ENCODE results near the gene ALDH7A1.
"Not testable (repeated sequence)": the region's sequence is repeated elsewhere in the genome, so short reads cannot be mapped to it uniquely, and the experiment has no call there.

Gene ALDH7A1

DNA sequence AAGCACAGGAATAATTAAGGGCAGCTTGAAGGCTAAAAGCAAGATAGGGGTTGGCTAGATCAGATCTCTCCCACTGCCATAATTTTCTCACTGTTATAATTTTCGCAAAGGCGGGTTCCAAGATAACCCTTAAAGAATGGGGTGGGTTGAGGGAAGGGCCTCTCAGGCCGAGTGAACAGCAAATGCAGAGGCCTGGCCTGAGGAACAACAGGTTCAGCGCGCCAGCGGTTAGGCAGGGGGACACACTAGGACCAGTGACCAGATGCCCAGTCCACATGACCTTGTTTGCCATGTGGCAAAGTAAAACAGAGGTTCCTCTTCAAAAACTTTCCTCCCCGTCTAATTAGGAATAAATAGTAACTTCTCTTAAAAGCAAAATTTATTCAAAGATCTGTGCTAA, 4.5 kb upstream of the ALDH7A1 start:
- FAIRE-seq = no peak
- no peak for DNase-seq (ENCODE audit: extremely low spot score, insufficient read length, low read depth)

DNA sequence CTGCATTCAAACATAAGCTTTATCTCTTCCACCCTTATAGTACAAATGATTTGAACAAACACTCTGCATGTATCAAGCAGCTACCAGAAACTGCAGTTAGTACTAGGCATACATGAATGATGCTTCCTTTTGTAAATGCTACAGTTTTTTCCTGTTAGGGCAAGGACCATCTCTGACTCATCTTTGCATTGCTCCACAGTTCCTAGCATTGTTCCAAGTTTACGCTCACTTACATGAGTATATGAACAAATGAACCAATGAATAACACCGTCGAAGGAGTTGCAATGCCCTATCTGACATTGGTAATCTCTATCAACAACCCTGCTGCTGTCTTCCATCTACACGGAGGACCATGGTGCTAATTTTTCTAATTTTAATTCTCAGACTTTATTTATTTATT, 2.1 kb upstream of the ALDH7A1 start:
- DNase-seq (ENCODE audit: extremely low spot score, insufficient read length, low read depth) (no peak), FAIRE-seq (no peak)

DNA sequence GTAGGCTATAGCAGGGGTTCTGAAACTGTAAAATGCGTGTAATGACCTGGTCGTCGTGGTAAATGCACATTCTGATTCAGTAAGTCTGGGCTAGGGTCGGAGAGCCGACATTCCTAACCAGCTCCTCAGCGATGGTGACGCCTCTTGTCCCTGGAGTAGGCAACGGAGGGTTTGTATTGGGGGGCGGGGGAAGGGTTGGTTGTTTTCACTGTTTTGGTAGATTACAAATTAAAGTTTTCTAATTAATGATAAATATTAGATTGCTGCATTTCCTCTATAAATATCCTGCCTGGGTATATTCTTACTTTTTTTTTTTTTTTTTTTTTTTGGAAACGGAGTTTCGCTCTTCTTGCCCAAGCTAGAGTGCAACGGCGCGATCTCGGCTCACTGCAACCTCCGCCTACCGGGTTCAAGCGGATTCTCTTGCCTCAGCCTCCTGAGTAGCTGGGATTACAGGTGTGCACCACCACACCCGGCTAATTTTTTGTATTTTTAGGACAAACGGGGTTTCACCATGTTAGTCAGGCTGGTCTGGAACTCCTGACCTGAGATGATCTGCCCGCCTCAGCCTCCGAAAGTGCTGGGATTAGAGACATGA, 566 bp upstream of the ALDH7A1 start:
- FAIRE-seq (no peak), DNase-seq (ENCODE audit: extremely low spot score, insufficient read length, low read depth) (no peak)

- FAIRE-seq (no peak), DNase-seq (ENCODE audit: extremely low spot score, insufficient read length, low read depth) (no peak)
Measured at GRCh38 chr5:126591549-126591948, 3.5 kb downstream of the ALDH7A1 start.

DNA sequence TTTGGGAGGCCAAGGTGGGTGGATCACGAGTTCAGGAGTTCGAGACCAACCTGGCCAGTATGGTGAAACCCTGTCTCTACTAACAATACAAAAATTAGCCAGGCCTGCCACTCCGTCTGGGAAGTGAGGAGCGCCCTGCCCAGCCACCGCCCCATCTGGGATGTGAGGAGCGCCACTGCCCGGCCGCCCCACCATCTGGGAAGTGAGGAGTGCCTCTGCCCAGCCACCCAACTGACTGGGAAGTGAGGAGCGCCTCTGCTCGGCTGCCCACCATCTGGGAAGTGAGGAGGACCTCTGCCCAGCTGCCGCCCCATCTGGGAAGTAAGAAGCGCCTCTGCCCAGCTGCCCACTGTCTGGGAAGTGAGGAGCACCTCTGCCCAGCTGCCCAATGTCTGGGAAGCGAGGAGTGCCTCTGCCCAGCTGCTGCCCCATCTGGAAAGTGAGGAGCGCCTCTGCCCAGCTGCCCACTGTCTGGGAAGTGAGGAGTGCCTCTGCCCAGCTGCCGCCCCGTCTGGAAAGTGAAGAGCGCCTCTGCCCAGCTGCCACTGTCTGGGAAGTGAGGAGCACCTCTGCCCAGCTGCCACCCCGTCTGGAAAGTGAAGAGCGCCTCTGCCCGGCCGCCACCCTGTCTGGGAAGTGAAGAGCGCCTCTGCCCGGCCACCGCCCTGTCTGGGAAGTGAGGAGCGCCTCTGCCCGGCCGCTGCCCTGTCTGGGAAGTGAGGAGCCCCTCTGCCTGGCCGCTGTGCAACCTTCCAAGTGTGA, 5.3 kb downstream of the ALDH7A1 start:
- FAIRE-seq = no peak
- no peak for DNase-seq (ENCODE audit: extremely low spot score, insufficient read length, low read depth)

GRCh38 chr5:126587551-126588390, 7.2 kb downstream of the ALDH7A1 start:
- DNase-seq (ENCODE audit: extremely low spot score, insufficient read length, low read depth) (no peak), FAIRE-seq (no peak)

DNA sequence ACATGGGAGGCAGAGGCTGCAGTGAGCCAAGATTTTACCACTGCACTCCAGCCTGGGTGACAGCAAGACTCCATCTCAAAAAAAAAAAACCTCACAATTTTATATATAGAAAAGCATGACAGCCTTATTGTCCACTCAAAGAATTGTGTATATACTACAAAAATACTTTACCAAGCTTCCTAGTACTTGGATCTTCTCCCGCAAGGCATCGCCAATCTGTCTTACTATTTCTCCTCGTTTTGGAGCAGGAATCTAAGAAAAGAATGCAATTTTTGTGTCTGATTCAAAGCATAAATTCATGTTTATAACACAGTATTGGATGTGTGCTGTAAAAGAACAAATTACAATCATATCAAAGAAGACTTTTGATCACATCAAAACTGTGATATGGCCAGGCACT, 11.3 kb downstream of the ALDH7A1 start:
- FAIRE-seq (no peak), DNase-seq (ENCODE audit: extremely low spot score, insufficient read length, low read depth) (no peak)

GRCh38 chr5:126579716-126580115, 15.3 kb downstream of the ALDH7A1 start:
- FAIRE-seq (no peak), DNase-seq (ENCODE audit: extremely low spot score, insufficient read length, low read depth) (no peak)

DNA sequence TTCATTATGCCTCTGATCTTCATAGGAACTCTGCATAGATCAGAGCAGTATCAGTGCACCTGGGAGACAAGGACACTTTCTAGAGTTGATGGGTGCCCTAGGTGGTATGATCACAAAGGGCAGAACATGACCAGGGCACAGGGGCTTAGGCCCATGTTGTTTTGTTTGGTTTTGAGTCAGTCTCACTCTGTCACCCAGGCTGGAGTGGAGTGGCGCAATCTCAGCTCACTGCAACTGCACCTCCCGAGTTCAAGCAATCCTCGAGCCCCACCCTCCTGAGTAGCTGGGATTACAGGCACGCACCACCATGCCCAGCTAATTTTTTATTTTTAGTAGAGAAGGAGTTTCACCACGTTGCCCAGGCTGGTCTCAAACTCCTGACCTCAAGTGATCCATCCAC, 17.6 kb downstream of the ALDH7A1 start:
- FAIRE-seq (no peak), DNase-seq (ENCODE audit: extremely low spot score, insufficient read length, low read depth) (no peak)

DNA sequence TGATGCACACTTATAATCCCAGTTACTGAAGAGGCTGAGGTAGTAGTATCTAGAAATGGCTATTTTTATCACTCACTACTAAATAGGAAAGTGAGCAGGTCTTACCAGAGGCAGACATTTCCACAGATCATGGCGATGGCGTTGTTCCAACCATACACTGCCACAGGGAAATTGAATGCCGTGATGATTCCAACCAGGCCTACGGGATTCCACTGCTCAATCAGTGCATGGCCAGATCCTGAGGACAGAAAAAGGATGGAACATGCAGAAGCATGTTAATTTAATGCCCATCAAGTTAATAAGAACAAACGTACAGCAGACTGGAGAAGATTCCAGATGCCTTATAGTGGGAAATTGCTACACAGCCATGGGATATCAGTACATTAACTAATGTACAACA, 18.0 kb downstream of the ALDH7A1 start:
- no peak for FAIRE-seq
- DNase-seq (ENCODE audit: extremely low spot score, insufficient read length, low read depth) = no peak

DNA sequence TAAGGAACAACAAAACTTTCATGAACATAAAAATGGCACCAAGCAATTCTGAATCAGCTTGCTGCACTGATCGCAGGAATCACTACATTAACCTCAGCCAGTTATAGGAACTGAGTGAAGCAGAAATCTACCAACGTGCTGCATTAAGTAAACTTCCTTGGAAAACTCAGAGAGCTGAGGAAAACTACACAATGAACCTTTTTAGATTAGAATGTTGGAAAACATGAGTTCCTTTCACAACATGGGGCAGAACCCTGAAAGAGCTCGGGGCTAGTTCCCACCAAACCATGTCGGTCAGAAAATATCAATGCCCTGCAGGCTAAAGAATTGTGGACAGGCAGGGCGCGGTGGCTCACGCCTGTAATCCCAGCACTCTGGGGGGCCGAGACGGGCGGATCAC, 19.4 kb downstream of the ALDH7A1 start:
- no peak for DNase-seq (ENCODE audit: extremely low spot score, insufficient read length, low read depth)
- no peak for FAIRE-seq

- DNase-seq (ENCODE audit: extremely low spot score, insufficient read length, low read depth) (no peak), FAIRE-seq (no peak)
Measured at GRCh38 chr5:126568206-126568755, 26.7 kb downstream of the ALDH7A1 start.

DNA sequence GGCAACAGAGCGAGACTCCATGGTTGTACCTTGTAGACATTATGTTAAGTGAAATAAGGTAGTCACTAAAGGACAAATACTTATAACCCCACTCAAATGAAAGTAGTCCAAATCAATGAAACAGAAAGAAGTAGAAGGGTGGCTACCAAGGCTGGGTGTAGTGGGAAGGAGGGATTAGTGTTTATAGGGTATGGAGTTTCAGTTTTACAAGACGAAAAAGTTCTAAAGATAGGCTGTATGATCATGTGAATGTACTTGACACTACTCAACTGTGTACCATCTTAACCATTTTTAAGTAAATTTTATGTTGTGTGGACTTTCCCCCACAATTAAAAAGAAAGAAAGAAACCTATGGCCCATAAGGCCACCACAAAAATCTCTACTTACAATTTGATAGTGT, 32.2 kb downstream of the ALDH7A1 start:
- peak; percentile 29 for FAIRE-seq

GRCh38 chr5:126561908-126562307, 33.1 kb downstream of the ALDH7A1 start:
- DNase-seq (ENCODE audit: extremely low spot score, insufficient read length, low read depth) (no peak), FAIRE-seq (no peak)

More for the DNA sequence above, 32.2 kb downstream of the ALDH7A1 start:
- DNase-seq (ENCODE audit: extremely low spot score, insufficient read length, low read depth) = no peak

DNA sequence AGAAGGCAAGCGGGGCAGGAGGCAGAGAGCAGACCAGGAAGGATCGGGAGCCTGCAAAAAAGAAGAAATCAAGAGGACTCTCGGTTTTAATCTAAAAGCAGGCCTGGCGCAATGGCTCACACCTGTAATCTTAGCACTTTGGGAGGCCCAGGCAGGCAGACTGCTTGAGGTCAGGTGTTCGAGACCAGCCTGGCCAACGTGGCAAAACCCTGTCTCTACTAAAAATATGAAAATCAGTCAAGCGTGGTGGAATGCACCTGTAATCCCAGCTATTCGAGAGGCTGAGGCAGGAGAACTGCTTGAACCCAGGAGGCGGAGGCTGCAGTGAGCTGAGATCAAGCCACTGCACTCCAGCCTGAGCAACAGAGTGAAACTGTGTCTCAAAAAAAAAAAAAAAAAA, 39.9 kb downstream of the ALDH7A1 start:
- not testable (repeated sequence) for DNase-seq (ENCODE audit: extremely low spot score, insufficient read length, low read depth); FAIRE-seq

GRCh38 chr5:126552614-126553013, 42.4 kb downstream of the ALDH7A1 start:
- FAIRE-seq = no peak
- DNase-seq (ENCODE audit: extremely low spot score, insufficient read length, low read depth) = no peak

DNA sequence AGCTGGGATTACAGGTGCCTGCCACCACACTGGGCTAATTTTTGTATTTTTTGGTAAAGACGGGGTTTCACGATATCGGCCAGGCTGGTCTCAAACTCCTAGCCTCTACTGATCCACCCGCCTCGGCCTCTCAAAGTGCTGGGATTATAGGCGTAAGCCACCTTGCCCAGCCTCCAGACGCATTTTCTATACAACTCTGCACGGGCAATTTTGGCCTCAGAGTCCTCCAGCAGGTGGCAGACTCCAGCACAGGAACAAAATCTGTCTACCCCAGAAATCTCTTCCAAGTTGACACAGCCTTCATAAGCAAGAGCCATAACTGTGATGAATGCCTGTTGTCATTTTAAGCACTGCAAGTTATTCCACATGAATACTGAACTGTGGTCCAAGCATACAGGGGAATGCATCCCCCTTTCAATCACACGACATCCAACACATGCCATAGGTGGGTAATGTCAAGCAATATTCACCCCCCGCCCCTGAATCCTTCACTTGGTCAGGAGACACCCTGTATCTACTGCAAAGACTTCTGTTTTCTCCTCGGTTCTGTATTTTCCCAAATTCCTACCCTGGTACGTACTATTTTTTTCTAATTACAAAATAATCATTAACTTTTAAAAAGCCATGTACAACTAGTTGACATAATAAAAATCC, 50.8 kb downstream of the ALDH7A1 start:
- DNase-seq (ENCODE audit: extremely low spot score, insufficient read length, low read depth) (peak; percentile 22), FAIRE-seq (peak; percentile 77)

DNA sequence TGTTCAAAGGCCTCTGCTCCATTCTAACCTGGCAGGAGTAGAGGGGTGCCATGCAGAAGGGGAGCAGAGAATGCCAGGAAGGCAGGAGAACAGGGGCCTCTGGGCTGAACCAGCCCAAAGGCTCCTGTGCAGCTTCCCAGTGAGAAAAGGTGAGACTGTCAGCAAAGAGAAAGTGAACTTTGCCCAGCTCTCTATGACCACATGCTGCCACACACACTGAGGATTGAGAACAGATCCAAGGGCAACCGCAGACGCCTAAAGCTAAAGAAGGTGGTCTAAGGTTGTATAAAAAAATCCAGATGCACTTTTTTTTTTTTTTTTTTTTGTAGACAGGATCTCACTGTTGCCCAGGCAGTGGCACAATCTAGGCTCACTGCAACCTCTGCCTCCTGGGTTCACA, 51.4 kb downstream of the ALDH7A1 start:
- FAIRE-seq (no peak), DNase-seq (ENCODE audit: extremely low spot score, insufficient read length, low read depth) (no peak)

DNA sequence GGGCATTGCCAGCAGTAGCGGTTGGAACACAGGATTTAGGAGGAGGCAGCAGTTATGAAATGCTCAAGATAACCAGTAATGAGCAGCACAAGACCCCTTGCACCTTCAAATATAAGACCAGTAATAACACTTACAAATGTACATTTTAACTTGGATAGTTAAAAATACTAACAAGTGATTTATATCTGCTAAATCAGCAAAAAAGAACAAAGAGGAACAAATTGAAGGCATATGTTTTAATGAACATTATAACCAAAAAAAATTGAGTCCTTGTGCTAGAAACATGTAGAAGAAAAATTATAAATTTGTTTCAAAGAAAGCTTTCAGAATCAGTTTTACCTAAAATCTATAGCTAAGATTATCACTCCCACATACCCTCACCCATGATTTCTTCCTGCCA, 52.0 kb downstream of the ALDH7A1 start:
- DNase-seq (ENCODE audit: extremely low spot score, insufficient read length, low read depth) (no peak), FAIRE-seq (no peak)

GRCh38 chr5:126542441-126542840, 52.6 kb downstream of the ALDH7A1 start:
- FAIRE-seq = peak; percentile 49

More at GRCh38 chr5:126542441-126542840, 52.6 kb downstream of the ALDH7A1 start:
- DNase-seq (ENCODE audit: extremely low spot score, insufficient read length, low read depth) = no peak

Data from GM18507 (cell line).